Esophagus muscularis mucosa (tissue), 4 donors: ENCODE data around the gene EBF3.

ENCODE experiments used
- EP300 ChIP-seq: sonication (generic); formaldehyde crosslinking; IDR thresholded peaks from one replicate; pipeline ENCODE4 v1.6.1; 2017; ENCODE audit warnings: antibody characterized with exemption
- POLR2A ChIP-seq: fragments of 450-650 bp; IDR thresholded peaks from one replicate; pipeline ENCODE4 v1.6.1; 2017; ENCODE audit warnings: antibody characterized with exemption, moderate library complexity, mild to moderate bottlenecking, low read depth
- TF ChIP-seq, protein P1 (sequence below), 3 experiments: fragments of 200-600 bp in 2 of 3; fragments of 450-650 bp in 1 of 3; sonication (generic) in 2 of 3; IDR thresholded peaks; one replicate each; pipeline ENCODE4 v1.5.1; 2017 to 2019; ENCODE audit warnings: antibody characterized with exemption in 3 of 3, mild to moderate bottlenecking in 2 of 3, moderate library complexity in 1 of 3

DNA sequence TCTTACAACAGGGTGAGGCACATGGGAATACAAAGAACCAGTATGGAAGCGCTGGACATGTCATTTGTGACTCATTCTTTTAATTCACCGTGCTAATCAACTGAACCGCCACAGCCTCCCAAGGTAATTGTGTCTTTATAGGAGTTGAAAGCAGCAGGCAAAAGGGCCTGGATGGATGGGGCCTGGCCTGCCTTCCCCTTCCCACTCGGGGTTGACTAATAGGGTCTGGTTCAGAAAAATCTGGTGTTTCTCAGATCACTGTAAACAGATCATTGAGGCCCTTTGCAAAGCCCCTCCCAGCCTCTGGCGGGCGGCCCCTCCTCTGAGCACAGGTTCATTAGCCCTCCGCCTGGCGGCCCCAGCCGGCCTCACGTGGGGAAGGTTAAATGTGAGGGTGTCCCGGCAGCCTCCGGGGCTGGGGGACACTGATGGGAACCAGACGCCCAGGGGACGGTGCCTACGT is 100.8 kb downstream of the EBF3 start:
- TF ChIP-seq EP300 (no peak), POLR2A (no peak)
- TF ChIP-seq, protein P1, sequence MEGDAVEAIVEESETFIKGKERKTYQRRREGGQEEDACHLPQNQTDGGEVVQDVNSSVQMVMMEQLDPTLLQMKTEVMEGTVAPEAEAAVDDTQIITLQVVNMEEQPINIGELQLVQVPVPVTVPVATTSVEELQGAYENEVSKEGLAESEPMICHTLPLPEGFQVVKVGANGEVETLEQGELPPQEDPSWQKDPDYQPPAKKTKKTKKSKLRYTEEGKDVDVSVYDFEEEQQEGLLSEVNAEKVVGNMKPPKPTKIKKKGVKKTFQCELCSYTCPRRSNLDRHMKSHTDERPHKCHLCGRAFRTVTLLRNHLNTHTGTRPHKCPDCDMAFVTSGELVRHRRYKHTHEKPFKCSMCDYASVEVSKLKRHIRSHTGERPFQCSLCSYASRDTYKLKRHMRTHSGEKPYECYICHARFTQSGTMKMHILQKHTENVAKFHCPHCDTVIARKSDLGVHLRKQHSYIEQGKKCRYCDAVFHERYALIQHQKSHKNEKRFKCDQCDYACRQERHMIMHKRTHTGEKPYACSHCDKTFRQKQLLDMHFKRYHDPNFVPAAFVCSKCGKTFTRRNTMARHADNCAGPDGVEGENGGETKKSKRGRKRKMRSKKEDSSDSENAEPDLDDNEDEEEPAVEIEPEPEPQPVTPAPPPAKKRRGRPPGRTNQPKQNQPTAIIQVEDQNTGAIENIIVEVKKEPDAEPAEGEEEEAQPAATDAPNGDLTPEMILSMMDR (IDR thresholded peaks at IDR 0.05): no peak
